Measurements from ENCODE around the gene ADPRHL1. TPM values are rescaled to one million over a fixed set of nuclear protein-coding genes. Genes with fewer than 3 reads are reported as not detected.

Gene ADPRHL1
- total RNA-seq, 2 donors from 2014 or later = 4.6 to 6.2 TPM

- TF ChIP-seq, protein P1, sequence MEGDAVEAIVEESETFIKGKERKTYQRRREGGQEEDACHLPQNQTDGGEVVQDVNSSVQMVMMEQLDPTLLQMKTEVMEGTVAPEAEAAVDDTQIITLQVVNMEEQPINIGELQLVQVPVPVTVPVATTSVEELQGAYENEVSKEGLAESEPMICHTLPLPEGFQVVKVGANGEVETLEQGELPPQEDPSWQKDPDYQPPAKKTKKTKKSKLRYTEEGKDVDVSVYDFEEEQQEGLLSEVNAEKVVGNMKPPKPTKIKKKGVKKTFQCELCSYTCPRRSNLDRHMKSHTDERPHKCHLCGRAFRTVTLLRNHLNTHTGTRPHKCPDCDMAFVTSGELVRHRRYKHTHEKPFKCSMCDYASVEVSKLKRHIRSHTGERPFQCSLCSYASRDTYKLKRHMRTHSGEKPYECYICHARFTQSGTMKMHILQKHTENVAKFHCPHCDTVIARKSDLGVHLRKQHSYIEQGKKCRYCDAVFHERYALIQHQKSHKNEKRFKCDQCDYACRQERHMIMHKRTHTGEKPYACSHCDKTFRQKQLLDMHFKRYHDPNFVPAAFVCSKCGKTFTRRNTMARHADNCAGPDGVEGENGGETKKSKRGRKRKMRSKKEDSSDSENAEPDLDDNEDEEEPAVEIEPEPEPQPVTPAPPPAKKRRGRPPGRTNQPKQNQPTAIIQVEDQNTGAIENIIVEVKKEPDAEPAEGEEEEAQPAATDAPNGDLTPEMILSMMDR (IDR thresholded peaks at IDR 0.05) = no peak
- Histone ChIP-seq H3K9ac (ENCODE audit: low read depth in 2 of 2, low read length in 2 of 2) (peak overlapping the region in 1 of 2 donors; percentile 56), H3K27me3 (no peaks in the 10 kb centered on the region), H3K4me3 (peak overlapping the region; percentile 28), H3K4me1 (no peaks in the 10 kb centered on the region), H3K36me3 (no peaks in the 10 kb centered on the region), H3K9me3 (no peaks in the 10 kb centered on the region), H3K27ac (no peak overlapping the region)
- DNase-seq = peak; percentile 27
- intact Hi-C loops (cut with DNase I) = no loop called here
These were observed 88.2 kb downstream of the ADPRHL1 start for GRCh38 chr13:113364901-113365582.

DNA sequence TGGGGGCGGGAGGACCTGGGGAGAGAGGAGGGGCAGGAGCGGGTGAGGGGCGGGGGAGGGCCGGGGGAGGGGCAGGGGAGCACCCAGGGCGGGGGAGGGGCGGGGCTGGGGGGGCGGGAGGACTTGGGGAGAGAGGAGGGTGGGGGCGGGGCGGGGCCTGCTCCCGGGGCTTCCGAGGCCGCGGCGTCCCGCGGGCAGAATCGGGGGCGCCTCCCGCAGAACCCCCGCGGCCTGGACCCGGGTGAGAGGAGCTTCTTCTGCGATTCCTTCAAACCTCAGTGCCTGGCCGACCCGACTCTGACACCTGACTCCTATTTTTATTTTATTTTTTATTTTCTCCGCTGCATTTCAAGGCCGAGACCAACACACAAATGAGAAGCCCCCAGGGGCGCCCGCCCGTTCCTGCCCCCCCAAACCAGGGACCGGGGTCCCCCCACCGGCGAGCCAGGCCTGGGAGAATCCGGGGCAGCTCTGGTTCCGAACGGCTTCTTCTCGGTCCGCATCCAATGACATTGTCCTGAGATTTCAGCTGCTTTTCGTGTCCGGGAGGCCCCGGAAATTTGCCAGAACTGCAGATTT, 88.9 kb downstream of the ADPRHL1 start:
- TF ChIP-seq, protein P1 (IDR thresholded peaks at IDR 0.05) = no peak
- H3K27me3 ChIP-seq = no peaks in the 10 kb centered on the region
- H3K9ac ChIP-seq (ENCODE audit: low read depth in 2 of 2, low read length in 2 of 2) = peak overlapping the region in 1 of 2 donors; percentile 56
- intact Hi-C loops (cut with DNase I) = no loop called here
- no peaks in the 10 kb centered on the region for H3K36me3 ChIP-seq
- peak overlapping the region; percentile 28 for H3K4me3 ChIP-seq
- DNase-seq = peak; percentile 33
- no peaks in the 10 kb centered on the region for H3K4me1 ChIP-seq
- H3K9me3 ChIP-seq = no peaks in the 10 kb centered on the region
- peak overlapping the region; percentile 32 for H3K27ac ChIP-seq

DNA sequence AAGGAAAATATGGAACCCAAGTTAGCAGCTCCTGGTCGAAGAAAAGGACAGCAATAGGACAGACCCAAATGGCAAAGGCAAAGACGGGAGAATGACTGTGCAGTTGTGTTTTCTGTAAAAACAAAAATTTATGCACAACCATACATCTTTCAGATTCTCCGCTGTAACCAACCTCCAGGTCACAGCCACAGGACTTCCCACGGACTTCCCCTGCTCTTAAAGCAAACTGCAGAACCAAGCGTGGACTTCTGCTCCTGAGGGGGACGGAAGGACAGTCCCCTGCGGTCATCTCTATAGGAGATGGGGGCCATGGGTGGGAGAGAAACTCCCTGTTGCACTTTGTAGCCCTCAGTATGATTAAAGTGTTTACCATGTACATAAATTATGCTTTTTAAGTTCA, 91.9 kb downstream of the ADPRHL1 start:
- DNase-seq = no peak

DNA sequence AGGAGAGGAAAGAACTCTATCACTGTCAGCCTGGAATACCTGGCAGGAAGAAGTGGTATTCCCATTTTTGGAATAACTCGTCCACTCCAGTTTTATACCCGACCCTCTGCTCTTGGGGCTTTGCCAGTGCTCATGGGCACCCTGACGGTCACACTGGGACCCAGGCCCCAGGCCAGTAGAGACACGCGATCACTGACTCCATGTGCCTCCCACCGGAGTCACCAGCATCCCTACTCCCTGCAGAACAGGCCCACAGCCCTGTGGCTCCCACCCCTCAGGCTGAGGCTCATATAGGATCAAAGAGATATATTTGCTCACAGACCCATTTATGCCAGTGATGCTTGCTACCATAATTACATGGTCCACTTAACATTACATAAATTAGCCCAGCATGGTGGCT, 92.8 kb downstream of the ADPRHL1 start:
- Histone ChIP-seq H3K4me3 (no peak overlapping the region), H3K36me3 (no peaks in the 10 kb centered on the region), H3K9ac (ENCODE audit: low read depth in 2 of 2, low read length in 2 of 2) (no peak overlapping the region), H3K27ac (no peak overlapping the region), H3K9me3 (no peaks in the 10 kb centered on the region), H3K27me3 (no peaks in the 10 kb centered on the region), H3K4me1 (no peaks in the 10 kb centered on the region)
- intact Hi-C loops (cut with DNase I) = no loop called here
- TF ChIP-seq, protein P1 (IDR thresholded peaks at IDR 0.05) = no peak
- DNase-seq = no peak

More for the DNA sequence above, 91.9 kb downstream of the ADPRHL1 start:
- Histone ChIP-seq H3K4me3 (no peak overlapping the region), H3K36me3 (no peaks in the 10 kb centered on the region), H3K27me3 (no peaks in the 10 kb centered on the region), H3K9me3 (no peaks in the 10 kb centered on the region), H3K9ac (ENCODE audit: low read depth in 2 of 2, low read length in 2 of 2) (no peak overlapping the region), H3K4me1 (no peaks in the 10 kb centered on the region), H3K27ac (no peak overlapping the region)
- TF ChIP-seq, protein P1 (IDR thresholded peaks at IDR 0.05) = no peak
- intact Hi-C loops (cut with DNase I) = no loop called here

GRCh38 chr13:113359571-113359970, 93.7 kb downstream of the ADPRHL1 start:
- H3K4me3 ChIP-seq = no peak overlapping the region
- H3K27me3 ChIP-seq = no peaks in the 10 kb centered on the region
- no peak overlapping the region for H3K9ac ChIP-seq (ENCODE audit: low read depth in 2 of 2, low read length in 2 of 2)
- DNase-seq = no peak
- H3K27ac ChIP-seq = no peak overlapping the region
- intact Hi-C loops (cut with DNase I) = no loop called here
- H3K9me3 ChIP-seq = no peaks in the 10 kb centered on the region
- no peaks in the 10 kb centered on the region for H3K36me3 ChIP-seq
- no peaks in the 10 kb centered on the region for H3K4me1 ChIP-seq
- TF ChIP-seq, protein P1 (IDR thresholded peaks at IDR 0.05) = no peak

Measured in colonic mucosa (tissue), 4 donors.